Left colon (tissue), 2 donors: ENCODE measurements around the gene TMEM87B. TPM values are rescaled to one million over a fixed set of nuclear protein-coding genes. Genes with fewer than 3 reads are reported as not detected.
A peak's percentile ranks its signal among the peaks of the same experiment; 100 is the strongest.

Experiments used
- ATAC-seq: fragments of 200-7000 bp; cut with Tn5 transposase; one replicate; pipeline ENCODE4 v1.9.1; 2020; ENCODE audit warnings: mild to moderate bottlenecking, moderate library complexity
- DNase-seq, 2 donors: peaks; one replicate each; pipeline ENCODE4 v3.0.0-alpha.2; 2020
- intact Hi-C, 2 donors: fragments of 100-400 bp; cut with DNase I in 1 of 2; cut with micrococcal nuclease in 1 of 2; formaldehyde crosslinking; loops; one replicate each; pipeline versions ENCODE4 v1.11.2 to v1.14.0; 2022; cut with DNase I, micrococcal nuclease
- total RNA-seq, 2 donors: library from RNA; stranded (reverse); fragmentation: NEBNext Ultra II Directional; extraction: Animal tissue kit (Norgen Biotek cat#: 25700); gene quantifications; one replicate each; pipeline ENCODE4 v1.2.1, GENCODE V29; 2021
- donor health status: DM: no; HTN: no; CAD: no.
- donor health status: DM: yes; HTN: yes; CAD: no.

Gene TMEM87B
- total RNA-seq, 2 donors from 2014 or later: 72.6 to 81.3 TPM

- no peak for DNase-seq
- intact Hi-C loops: no loop called here
- ATAC-seq: no peak
Observed at GRCh38 chr2:112155331-112156151, 100.5 kb downstream of the TMEM87B start.

- DNase-seq: no peak
- intact Hi-C loops: no loop called here
- no peak for ATAC-seq
Observed at GRCh38 chr2:112156152-112156986, 101.3 kb downstream of the TMEM87B start.

- no peak for DNase-seq
- intact Hi-C loops: no loop called here
- no peak for ATAC-seq
Observed at GRCh38 chr2:112157472-112157871, 102.4 kb downstream of the TMEM87B start.

GRCh38 chr2:112159454-112159921 lies 104.4 kb downstream of the TMEM87B start:
- intact Hi-C loops: no loop called here
- DNase-seq (peak in 1 of 2 donors; percentile 16), ATAC-seq (no peak)

DNA sequence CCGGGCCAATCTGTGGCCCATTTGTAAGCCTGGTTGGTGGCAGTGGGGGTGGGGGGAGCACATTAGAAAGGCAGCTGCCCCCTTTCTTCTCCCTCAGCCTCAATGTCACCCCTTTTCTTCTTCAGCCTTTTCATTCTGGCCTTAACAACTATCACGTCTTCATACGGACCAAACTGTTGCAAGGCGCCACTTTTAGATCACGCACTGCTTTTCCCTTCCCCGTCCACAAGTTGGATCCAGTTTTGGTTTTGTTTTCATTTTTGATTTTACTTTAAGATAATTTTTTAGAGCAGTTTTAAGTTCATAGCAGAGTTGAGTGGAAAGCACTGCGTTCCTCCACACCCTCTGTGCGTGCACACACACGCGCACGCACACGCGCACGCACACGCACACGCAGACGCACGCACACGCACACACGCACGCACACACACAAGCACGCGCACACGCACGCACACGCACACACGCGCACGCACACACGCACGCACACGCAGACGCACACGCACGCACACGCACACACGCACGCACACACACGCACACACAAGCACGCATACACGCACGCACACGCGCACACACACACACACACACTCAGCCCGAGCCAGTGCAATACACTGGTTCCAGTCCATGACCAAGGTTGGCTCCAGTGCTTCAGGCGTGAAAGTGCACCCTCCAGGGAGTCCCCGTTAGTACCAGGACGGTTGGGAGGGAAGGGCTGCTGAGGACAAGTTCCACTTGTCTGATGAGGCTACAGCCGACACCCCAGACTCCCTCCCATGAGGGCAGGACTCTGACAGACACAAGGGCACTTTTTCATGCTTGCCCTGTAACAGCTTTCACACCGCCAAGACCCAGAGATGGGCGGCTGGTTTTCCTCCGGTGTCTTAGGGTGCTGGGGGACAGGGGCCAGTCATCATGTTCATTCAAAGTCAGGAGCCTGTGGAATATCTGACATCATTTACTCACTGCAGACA lies 105.5 kb downstream of the TMEM87B start:
- no peak for ATAC-seq
- intact Hi-C loops: no loop called here

DNA sequence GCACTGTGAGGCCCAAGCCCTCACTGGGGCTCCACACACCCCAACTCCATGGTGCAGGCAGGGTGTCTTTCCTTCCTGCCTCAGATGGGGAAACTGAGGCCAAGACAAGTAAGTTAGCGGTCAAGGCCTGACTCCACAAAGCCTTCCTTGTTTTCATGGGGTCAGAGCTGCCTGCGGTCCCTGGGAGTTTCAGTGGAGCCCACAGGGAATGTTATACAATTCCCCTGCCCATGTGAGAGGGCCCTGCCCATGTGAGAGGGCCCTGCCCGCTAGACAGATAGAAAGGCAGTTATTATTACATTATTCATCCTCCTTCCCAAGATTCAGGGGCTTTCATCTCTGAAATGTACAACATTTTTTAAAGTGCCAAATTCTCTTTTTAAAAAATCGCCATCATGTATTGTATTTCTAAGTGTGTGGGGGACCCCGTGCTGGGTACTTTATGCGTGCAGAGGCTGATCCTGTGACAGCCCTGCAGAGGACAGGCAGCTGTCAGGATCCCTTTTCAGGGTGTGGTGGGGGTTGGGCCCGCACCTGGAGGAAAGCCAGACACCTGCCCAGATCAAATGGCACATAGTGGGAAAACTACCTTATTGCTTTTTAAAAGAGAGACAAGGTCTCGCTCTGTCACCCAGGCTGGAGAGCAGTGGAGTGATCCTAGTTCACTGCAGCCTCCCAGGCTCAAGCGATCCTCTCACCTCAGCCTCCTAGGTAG lies 106.5 kb downstream of the TMEM87B start:
- DNase-seq (peak in 1 of 2 donors; percentile 2), ATAC-seq (no peak)
- intact Hi-C loops: no loop called here

More for the DNA sequence above, 105.5 kb downstream of the TMEM87B start:
- no peak for DNase-seq

- ATAC-seq (no peak), DNase-seq (no peak)
- intact Hi-C loops: no loop called here
Observed at GRCh38 chr2:112162341-112162740, 107.3 kb downstream of the TMEM87B start.

GRCh38 chr2:112162956-112163355 lies 107.9 kb downstream of the TMEM87B start:
- DNase-seq (no peak), ATAC-seq (no peak)
- intact Hi-C loops: no loop called here

GRCh38 chr2:112163541-112163981 lies 108.5 kb downstream of the TMEM87B start:
- DNase-seq (no peak), ATAC-seq (no peak)
- intact Hi-C loops: no loop called here

DNA sequence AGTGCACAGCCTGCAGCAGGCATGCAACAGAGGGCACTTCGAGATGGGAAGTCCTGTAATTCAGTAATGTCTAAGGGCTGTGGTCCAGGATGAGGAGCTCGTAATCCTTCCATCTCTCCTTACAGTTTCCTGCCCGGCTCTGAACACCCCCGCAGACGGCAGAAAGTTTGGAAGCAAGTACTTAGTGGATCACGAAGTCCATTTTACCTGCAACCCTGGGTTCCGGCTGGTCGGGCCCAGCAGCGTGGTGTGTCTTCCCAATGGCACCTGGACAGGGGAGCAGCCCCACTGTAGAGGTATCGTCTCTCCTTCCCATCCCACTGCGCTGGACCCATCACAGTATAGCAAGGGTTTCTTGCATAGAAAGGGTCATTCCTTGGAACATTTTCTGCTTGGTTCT lies 109.8 kb downstream of the TMEM87B start:
- ATAC-seq (no peak), DNase-seq (no peak)
- intact Hi-C loops: no loop called here

- intact Hi-C loops: no loop called here
- DNase-seq: no peak
- no peak for ATAC-seq
Observed at GRCh38 chr2:112165296-112165695, 110.2 kb downstream of the TMEM87B start.

GRCh38 chr2:112166806-112167499 lies 111.9 kb downstream of the TMEM87B start:
- intact Hi-C loops: no loop called here
- ATAC-seq (no peak), DNase-seq (no peak)

DNA sequence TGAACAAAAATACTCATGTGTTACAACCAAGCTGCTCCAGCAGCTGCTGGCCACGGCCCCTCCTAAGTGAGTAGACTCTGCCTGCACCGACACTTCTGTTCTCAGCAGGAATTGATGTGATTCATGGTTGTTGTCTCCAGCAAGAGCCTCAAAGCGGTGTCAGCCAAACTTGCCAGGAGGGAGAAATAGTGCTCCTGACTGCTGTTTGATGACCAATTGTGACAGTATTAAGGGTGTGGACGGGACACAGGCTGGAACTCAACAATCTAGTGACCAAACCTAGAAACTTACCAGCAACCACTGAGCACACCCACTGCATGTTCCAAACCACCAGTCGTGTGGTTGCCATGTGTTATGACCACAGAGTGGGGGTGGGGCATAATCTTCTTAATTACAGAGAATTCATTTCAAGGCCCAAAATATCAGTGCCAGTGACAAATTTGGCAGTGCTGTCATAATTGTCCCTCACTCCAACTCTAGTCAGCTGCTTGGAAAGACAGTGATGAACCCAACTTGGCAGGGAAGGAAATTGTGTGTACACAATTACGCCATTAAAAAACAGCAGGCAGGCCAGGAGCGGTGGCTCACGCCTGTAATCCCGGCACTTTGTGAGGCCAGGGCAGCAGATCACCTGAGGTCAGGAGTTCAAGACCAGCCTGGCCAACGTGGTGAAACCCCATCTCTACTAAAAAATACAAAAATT lies 113.5 kb downstream of the TMEM87B start:
- ATAC-seq: no peak

More for the DNA sequence above, 113.5 kb downstream of the TMEM87B start:
- no peak for DNase-seq
- intact Hi-C loops: no loop called here
